Gastrocnemius medialis (tissue), 4 donors: ENCODE results near the gene NXPE1.

Experiments used
- POLR2A ChIP-seq, 2 donors: fragments of 450-650 bp; IDR thresholded peaks; one replicate each; pipeline ENCODE4 v1.6.1; 2017; ENCODE audit warnings: antibody characterized with exemption in 2 of 2, mild to moderate bottlenecking in 2 of 2, moderate library complexity in 2 of 2
- TF ChIP-seq, protein P1 (sequence below), 5 experiments: fragments of 450-650 bp in 3 of 5; fragments of 200-600 bp in 2 of 5; sonication (generic) in 2 of 5; IDR thresholded peaks in 4 of 5; conservative IDR thresholded peaks in 1 of 5; 1 replicate in 4 of 5; 2 replicates in 1 of 5; pipeline ENCODE4 v1.5.1; 2016 to 2019; ENCODE audit warnings: antibody characterized with exemption in 5 of 5, mild to moderate bottlenecking in 3 of 5, moderate library complexity in 3 of 5

DNA sequence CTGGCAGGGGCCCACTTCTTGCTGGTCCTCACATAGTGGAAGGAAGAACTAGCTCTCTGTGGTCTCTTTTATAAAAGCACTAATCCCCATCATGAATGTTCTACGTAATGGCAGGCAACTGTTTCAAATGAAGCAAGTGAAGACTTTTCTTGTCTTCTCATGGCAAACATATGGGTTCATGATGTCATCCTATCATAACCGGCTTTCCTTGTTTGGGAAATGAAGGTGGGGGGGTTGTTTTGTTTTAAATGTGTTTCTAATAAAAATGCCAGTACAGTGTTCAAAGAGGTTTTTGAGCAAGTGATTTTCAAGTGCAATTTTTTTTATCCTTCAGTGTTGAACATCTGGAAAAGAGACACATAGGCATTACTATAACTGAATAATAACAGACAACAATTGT is 87.0 kb downstream of the NXPE1 start:
- TF ChIP-seq, protein P1, sequence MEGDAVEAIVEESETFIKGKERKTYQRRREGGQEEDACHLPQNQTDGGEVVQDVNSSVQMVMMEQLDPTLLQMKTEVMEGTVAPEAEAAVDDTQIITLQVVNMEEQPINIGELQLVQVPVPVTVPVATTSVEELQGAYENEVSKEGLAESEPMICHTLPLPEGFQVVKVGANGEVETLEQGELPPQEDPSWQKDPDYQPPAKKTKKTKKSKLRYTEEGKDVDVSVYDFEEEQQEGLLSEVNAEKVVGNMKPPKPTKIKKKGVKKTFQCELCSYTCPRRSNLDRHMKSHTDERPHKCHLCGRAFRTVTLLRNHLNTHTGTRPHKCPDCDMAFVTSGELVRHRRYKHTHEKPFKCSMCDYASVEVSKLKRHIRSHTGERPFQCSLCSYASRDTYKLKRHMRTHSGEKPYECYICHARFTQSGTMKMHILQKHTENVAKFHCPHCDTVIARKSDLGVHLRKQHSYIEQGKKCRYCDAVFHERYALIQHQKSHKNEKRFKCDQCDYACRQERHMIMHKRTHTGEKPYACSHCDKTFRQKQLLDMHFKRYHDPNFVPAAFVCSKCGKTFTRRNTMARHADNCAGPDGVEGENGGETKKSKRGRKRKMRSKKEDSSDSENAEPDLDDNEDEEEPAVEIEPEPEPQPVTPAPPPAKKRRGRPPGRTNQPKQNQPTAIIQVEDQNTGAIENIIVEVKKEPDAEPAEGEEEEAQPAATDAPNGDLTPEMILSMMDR (IDR thresholded peaks at IDR 0.05 in 4 of 5, conservative IDR thresholded peaks at IDR 0.05 in 1 of 5), result no peak
- no peak for TF ChIP-seq POLR2A (IDR thresholded peaks at IDR 0.05)
